Measurements from ENCODE around the gene KRTAP5-3.

Gene KRTAP5-3

GRCh38 chr11:1642288-1643145 lies 34.3 kb upstream of the KRTAP5-3 start:
- no peak for DNase-seq

- no peak for DNase-seq
Observed at GRCh38 chr11:1641096-1641495, 32.8 kb upstream of the KRTAP5-3 start.

- peak in 2 of 5 donors; percentile 19 to 27 for DNase-seq
Observed at GRCh38 chr11:1640076-1640946, 32.0 kb upstream of the KRTAP5-3 start.

GRCh38 chr11:1639666-1640065 lies 31.4 kb upstream of the KRTAP5-3 start:
- no peak for DNase-seq

GRCh38 chr11:1639102-1639620 lies 30.9 kb upstream of the KRTAP5-3 start:
- DNase-seq: no peak

GRCh38 chr11:1638344-1638743 lies 30.1 kb upstream of the KRTAP5-3 start:
- DNase-seq: no peak

- no peak for DNase-seq
Observed at GRCh38 chr11:1637628-1638027, 29.4 kb upstream of the KRTAP5-3 start.

GRCh38 chr11:1636291-1636950 lies 28.2 kb upstream of the KRTAP5-3 start:
- DNase-seq: no peak

GRCh38 chr11:1633864-1634263 lies 25.6 kb upstream of the KRTAP5-3 start:
- no peak for DNase-seq

GRCh38 chr11:1632053-1632714 lies 23.9 kb upstream of the KRTAP5-3 start:
- no peak for DNase-seq

GRCh38 chr11:1631066-1631568 lies 22.9 kb upstream of the KRTAP5-3 start:
- DNase-seq: no peak

- DNase-seq: no peak
Observed at GRCh38 chr11:1630271-1630670, 22.0 kb upstream of the KRTAP5-3 start.

GRCh38 chr11:1629326-1630185 lies 21.3 kb upstream of the KRTAP5-3 start, which contains the start of gene KRTAP5-5:
TSS of gene KRTAP5-5 (plus strand) at chr11:1629775. CDS start at chr11:1629841, 66 bp downstream.
- no peak for DNase-seq

GRCh38 chr11:1628506-1629325 lies 20.5 kb upstream of the KRTAP5-3 start:
- DNase-seq: peak in 4 of 5 donors; percentile 30 to 53 (median 40)

GRCh38 chr11:1625541-1625940 lies 17.3 kb upstream of the KRTAP5-3 start:
- DNase-seq: no peak

- no peak for DNase-seq
Observed at GRCh38 chr11:1624621-1625020, 16.4 kb upstream of the KRTAP5-3 start.

GRCh38 chr11:1623716-1624115 lies 15.5 kb upstream of the KRTAP5-3 start:
- no peak for DNase-seq

GRCh38 chr11:1622086-1622485 lies 13.8 kb upstream of the KRTAP5-3 start, which contains the start of gene KRTAP5-4:
TSS of gene KRTAP5-4 (minus strand) at chr11:1622138. CDS start at chr11:1622093, 45 bp downstream.
- no peak for DNase-seq

GRCh38 chr11:1619449-1619848 lies 11.2 kb upstream of the KRTAP5-3 start:
- DNase-seq: no peak

- no peak for DNase-seq
Observed at GRCh38 chr11:1618231-1618630, 10.0 kb upstream of the KRTAP5-3 start.
